ENCODE data around the gene MAB21L4. TPM values are rescaled to one million over a fixed set of nuclear protein-coding genes. Genes with fewer than 3 reads are reported as not detected.
A peak's percentile ranks its signal among the peaks of the same experiment; 100 is the strongest.

MAB21L4 gene
- total RNA-seq, 1 donor from 2014 or later = 2.5 TPM

DNA sequence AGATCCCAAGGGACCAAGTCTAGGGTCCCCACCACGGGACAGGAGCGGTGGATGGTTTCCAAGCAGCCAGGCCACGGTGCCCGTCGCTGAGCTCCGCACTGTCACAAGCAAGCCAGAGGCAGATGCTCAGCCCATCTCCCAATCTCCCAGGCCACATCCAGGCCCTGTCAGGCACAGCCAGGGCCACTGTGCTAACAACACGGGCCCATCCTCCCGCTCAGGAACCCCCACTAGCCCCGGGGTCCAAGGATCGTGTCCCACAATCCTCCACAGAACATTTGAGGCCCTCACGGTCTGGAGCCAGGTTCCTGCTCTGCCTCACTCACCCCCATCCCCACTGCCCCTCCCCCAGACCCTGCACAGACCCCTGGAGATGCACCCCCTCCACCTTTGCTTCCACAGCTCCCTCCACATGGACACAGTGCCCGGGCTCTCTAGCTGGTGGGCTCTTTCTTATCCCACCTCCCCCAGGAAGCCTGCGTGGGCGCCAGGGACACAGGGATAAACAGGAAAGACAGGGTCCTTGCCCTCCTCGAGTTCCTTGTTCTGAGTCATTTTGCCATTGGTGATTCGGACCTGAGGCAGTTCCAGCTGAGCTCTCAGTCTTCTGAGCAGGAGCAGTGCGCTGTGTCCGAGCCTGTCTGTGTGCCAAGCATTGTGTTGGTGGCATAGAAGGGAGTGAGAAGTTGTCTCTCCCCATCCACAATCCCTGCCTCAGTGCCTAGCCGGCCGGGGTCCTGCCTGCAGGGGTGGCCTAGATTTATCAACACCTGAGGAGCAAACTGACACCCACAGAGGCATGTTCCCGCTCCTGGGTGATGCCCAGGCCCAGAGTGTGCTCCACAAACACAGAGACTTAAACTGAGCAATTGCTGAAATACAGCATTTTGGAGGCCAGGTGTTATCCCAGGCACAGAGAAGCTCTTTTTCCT lies 17.2 kb upstream of the MAB21L4 start:
- no peak for DNase-seq (ENCODE audit: low spot score)

DNA sequence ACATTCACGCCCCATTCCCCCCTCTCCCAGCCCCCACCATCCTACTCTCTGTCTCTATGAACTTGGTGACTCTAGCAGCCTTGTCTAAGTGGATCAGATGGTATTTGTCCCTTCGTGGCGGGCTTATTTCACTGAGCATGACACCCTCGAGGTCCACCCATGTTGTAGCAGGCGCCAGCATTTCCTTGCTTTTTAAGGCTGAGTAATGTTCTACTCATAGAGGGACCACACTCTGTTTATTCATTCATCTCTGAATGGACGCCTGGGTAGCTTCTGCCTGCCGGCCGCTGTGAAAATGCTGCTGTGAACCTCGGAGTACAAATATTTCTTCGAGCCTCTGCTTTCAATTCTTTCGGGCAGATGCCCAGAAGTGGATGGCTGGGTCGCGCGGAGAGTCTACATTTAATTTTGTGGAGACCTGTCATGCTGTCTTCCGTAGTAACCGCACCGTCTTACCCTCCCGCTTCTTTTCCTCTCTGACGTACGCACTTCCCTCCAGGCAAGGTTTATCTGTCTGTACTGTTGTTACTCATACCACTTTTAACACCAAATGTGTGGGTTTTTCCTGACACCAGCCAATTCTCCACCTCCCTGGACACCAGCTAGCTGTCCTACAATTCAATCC lies 15.8 kb upstream of the MAB21L4 start:
- DNase-seq (ENCODE audit: low spot score) = no peak

DNA sequence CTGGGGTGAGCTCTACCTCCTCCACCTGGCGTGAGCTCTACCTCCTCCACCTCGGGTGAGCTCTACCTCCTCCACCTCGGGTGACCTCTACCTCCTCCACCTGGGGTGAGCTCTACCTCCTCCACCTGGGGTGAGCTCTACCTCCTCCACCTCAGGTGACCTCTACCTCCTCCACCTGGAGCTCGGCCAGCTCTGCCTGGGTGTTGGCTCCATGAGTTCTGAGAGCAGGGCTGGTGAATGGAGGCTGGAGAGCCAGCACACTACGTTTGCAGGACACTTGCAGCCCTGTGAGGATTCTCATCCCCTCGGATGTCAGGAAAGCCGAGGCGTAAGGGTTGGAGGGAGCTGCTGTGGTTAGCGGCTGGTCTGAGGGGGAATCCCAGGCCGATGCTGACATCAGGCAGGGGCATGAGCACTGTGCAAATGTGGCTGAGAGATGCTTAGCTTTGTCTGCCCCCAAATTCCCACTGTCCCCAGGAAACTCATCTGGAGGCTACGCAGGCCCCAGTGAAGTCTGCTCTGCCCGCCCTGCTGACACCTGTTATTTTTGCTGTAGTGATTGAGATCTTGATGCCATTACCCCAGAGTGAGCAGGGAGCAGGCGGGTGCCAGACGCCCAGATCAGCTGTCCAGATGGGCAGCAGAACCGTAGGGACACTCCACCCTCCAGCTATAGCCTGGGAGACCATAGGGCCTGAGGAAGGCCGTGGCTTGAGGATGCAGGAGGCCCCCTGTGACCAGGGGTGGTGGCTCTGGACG lies 13.4 kb upstream of the MAB21L4 start:
- DNase-seq (ENCODE audit: low spot score) = no peak

DNA sequence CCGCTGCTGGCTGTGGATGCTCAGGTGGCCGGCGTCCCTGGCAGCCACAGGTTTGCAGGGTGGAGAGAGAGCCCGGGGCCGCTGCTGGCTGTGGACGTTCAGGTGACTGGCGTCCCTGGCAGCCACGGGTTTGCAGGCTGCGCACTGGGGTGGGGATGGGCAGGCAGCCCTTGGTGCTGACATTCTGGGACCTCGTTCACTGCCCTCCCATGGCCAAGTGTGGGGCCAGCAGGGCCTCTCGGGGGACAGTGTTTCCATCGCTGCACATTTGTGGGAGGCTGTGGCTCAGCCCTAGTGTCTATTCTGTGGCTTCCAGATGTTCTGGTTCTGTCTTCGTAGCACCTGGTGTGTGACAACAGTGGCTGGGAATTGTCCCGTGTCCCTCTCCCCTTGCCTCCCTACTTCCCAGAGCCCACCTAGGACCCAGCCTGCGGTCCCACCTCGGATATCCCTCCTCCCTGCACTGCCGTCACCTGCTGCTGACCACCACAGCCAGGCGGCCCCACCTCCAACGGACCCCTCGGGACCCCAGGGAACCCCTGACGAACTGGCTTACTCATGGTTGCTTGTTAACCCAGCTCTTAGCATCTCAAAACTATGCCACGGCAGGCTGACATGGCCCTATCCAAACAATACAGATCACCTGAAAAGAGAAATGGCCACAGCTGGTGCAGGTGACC lies 11.1 kb upstream of the MAB21L4 start:
- no peak for DNase-seq (ENCODE audit: low spot score)

DNA sequence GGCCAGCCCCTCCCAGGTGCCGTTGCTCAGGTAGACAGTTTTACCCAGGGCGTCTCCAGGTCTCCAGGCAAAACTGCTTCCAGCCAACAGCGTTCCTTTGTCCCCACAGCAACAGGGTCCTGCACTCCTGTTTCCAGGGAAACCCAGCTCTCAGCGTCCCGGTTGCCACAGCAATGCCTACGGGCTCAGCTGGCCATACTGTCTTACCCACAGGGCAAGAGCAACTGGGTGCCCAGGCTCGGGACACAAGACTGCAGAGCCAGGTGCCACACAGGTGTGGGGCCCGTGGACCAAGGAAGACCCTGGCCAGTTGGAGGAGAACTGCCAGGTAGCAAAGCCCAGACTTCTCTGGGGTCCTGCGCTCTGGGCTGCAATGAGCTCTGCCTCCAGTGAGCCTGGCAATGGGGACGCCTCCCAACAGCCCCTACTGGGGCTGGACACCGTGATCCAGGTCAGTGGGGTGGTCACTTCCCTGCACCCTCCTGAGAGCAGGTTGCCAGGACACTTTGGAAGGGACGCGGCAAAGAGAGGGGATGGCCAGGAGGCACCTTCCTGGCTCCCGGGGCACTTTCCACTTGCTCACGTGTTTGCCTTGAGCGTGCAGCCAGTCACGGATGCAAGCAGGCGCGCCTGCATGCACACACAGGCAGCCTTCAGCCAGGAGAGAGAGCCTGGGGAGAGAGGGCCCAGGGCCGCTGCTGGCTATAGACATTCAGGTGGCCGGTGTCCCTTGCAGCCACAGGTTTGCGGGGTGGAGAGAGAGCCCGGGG lies 10.4 kb upstream of the MAB21L4 start, which contains the start of gene CROCC2:
TSS of gene CROCC2 (plus strand) at position 196 of the 770 bp plus-strand sequence. CDS start at position 374, 178 bp downstream.
- DNase-seq (ENCODE audit: low spot score) = no peak

DNA sequence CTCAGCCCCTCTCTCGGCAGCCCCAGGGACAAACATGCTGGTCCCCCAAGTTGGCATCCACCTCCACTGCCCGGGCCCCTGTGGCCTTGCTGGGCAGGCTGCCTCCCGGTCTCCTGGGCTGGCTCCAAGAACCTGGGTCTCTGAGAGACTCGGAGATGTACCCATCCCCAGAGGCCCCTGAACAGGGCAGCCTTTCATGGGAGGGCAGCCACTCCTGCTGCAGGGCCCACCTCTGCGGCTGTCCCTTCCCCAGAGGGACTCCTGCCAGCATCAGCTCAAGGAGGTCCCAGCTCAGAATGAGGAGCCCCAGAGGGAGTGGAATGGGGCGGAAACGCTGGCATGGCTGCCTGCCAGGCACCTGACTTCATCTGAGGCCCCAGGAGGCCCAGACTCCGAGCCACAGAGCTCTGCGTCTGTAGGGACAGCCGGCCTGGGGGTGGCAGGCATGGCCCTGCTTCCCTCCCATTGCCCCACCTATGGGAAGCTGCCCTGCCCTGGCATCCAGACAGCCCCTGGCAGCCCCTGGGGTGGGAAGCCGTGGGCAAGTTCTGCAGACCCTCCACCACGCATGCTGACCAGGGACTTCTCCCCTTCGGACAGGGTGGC lies 9.3 kb upstream of the MAB21L4 start:
- no peak for DNase-seq (ENCODE audit: low spot score)

DNA sequence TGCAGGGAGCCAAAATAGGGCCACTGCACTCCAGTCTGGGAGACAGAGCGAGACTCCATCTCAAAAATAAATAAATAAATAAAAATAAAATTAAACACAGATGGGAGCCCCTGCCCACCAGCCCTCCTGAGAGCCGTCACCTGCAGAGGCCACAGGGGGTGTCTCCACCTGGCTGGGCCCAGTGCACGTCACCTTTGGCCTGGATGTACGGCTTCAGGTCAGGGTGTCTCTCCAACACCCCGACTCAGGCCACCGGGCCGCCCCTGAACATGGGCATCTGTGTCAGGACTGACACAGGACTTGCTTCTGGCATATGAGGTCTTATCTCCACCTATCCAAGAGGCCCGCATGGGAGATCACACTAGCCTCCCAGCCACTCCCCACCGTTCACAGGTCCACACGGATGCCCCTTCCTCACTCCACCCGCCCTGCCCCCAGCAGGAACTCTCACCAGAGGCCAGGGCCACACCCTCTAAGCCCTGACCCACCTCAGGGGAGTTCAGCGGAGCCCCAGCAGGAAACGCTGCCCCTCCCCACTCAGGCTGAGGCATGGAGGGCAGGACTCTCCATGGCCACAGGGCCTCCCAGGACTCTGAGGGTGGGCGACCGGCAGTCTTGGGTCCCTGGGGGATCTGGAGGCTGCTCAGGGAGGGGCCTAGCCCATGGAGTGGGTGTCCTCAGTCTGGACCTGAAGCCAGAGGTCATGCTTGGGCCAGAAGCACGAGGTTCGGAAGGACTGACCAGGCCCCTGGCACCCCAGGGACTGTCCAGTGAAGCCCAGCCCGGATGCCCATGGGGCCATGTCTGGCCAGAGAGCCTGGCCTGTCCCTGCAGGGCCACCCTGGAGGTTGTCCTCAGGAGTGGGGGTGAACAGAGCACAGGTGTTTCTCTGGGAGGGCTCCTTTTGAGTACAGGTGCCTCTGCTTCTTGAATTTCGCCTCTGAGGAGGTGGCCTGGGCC lies 8.5 kb upstream of the MAB21L4 start:
- DNase-seq (ENCODE audit: low spot score) = no peak

DNA sequence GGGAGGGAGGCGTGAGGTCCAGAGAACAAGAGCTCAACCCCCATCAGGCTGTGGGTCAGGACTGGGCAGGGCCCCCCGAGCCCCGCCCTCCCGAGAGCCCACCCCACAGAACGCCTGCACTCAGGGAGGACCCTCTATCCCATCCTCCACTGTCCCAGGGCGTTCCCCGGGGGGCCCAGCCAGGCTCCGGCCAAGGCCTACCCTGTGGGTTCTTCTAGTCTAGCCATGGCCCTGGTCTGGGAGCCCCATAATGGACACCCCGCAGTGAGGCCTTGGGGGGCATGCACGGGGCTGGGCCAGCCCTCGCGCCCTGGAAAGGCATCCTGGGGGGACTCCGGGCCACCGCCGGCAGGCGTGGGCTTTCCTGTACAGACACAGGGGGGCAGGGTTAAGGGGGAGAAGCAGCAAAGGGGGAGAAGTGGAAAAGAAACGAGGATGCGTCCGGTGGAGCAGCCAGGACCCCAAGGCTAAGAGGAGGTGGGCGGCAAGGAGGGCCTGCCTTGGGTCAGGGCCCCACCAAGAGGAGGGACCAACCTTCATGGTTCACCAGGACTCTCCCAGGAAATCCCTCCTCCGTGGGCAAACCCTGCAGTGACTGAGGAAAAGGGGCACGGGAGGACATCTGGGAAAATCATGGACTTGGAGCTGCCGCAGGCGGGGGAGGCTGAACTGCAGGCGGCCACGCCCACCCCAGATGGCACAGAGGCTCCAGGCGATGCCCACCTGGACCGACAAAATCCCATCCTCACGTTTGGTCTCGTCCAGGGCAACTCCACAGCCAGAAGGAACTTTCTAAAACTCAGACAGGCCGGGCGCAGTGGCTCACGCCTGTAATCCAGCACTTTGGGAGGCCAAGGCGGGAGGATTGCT lies 7.5 kb upstream of the MAB21L4 start:
- no peak for DNase-seq (ENCODE audit: low spot score)

DNA sequence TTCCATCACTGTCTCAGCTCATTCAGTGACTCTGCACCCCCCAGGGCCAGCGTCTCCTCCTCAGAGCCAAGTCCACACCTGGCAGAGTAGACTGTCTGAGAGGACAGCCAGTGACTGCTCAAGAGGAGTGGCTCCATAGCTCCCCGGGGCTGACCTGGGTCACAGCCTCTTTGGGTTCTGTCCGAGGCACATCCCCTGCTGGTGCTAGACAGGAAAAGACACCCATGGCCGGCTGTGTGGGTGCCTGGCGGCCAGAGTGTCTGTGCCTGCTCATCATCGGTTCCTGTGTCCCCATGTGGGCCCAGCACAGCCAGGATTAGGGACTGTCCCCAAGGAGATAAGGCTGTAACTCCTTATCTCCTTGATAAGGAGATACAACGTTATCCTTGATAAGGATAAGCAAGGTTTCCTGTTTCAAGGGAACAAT lies 6.7 kb upstream of the MAB21L4 start:
- no peak for DNase-seq (ENCODE audit: low spot score)

DNA sequence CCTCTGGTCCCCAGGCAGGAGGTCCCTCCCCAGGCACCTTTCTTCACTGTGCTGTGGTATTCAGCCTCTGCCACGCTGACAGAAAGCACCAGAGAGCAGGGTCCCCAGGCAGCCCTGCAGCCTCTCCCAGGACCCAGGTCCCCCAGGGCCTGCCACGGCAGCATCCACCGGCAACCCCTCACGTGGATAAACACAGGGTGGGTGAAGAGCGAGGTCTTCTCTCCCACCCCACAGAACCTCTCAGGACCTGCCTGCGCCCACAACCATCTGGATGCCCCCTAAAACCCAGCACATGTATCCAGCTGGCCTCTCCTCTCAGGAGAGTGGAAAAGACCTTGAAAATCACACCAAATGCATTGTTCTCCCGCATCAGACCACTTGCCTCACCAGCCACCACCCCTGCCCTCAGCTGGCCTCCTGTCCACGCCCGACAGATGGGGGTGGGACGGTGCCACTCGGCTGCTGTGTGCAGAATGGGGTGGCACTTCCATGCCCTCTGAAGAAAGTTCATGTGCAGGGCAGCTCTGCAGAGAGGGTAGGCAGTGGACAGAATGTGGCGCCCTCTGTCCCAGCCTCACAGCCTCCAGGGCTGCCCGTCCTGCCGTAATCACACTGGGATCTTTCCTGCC lies 6.1 kb upstream of the MAB21L4 start:
- DNase-seq (ENCODE audit: low spot score) = no peak

DNA sequence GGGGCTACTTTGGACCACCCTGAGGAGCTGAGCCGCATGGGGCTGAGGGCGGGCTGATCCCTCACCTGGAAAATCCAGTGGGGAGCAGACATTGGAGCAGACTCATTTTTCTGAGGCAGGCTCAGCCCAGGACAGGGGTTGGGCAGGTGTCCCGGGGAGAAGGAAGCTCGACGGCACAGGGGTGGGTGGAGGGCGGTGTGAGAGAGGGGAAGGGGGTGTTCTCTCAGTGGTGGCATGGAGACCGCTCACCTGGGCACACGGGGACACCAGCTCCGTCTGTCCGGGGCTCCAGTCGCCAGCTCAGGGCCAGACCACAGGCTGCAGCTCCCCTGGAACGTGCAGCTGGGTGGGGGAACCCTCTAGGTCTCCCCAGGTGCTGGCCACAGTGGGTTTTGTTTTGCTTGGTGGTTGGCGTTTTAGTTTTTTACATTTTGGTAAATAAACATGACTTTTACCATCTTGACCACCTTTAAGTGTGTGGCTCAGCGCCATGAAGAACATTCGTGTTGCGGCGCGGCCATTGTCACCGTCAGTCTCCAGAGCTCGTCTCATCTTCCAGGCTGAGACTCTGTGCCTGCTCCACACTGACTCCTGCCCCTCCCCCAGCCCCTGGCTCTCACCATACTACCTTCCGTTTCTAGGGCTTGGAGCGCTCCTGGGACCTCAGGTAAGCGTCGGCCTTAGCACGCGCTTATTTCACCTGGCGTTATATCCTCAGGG lies 4.3 kb upstream of the MAB21L4 start:
- no peak for DNase-seq (ENCODE audit: low spot score)

DNA sequence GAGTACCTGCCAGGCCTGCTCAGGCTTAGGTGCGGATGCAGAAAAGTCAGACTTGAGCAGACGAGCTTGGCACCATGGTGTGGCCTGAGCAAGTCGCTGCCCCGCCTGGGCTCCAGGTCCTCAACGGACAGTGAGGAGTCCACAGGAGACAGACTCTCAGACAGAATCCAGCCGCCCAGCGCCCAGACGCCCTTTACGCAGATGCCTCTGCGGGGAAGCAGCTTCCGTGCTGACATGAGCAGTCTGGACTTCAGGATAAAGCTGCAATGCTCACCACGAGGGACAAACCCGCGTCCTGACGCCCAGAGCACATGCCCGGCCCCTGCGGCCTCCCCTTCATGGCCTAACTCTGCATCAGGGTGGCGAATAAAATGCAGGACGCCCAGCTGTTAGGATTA lies 3.5 kb upstream of the MAB21L4 start:
- no peak for DNase-seq (ENCODE audit: low spot score)

DNA sequence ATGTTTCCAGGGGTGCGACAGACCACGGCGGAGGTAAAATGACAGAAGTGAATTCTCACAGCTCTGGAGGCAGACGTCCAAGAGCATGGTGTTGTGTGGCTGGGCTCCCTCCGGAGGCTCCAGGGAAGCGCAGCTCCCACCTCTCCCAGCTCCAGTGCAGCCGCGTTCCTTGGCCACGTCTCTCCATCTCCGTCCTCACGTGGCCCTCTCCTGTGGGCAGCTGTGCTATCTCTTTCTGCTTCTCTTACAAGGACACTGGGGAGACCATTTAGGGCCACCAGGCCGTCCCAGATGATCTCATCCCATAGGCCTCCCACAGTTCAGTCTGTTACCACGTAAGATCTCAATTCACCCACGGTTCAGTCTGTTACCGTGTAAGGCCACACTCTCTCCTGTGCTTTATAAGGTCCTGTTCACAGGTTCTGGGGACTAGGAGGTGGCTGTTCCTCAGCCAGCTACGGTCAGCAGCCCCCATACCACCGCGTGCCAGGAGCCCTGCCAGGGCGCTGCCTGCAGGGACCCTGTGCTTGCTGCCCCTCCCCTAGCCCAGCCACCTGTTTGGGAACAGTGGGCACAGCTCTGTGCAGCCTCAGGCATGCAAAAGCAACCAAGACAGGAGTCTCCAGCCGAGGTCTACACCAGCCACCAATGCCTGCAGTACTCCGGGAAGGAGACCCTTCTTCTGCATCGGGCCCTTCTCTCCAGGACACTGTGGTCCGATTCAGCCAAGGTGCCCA lies 2.9 kb upstream of the MAB21L4 start:
- no peak for DNase-seq (ENCODE audit: low spot score)

DNA sequence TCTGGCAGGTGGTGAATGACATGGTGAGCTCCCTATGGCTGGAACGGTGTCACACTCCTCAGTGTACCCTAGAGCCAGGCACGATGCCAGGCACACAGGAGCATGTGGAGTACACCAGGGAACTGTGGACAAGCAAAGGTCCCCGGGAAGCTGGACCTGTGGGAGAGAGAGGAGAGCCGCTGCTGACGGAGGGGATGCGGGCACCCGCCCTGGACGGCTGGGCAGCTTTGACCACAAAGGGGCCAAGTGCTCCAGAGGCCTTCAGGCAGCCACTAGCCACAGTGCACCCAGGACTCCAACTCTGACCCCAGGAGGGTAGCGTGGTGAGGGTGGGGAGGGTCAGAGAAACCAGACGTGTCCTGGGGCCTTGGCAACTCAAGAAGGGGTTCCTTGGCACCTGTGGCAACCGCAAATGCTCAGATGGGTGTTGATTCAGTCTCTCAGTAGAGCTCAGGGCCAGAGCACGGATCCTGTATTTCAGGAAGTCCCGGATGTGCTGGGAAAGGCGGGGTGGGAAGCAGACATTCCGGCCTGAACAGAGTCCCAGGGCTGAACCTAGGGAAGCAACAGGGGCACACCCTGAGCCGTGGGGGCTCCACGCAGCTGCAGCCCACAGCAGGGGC lies 2.3 kb upstream of the MAB21L4 start:
- peak; percentile 78 for DNase-seq (ENCODE audit: low spot score)

DNA sequence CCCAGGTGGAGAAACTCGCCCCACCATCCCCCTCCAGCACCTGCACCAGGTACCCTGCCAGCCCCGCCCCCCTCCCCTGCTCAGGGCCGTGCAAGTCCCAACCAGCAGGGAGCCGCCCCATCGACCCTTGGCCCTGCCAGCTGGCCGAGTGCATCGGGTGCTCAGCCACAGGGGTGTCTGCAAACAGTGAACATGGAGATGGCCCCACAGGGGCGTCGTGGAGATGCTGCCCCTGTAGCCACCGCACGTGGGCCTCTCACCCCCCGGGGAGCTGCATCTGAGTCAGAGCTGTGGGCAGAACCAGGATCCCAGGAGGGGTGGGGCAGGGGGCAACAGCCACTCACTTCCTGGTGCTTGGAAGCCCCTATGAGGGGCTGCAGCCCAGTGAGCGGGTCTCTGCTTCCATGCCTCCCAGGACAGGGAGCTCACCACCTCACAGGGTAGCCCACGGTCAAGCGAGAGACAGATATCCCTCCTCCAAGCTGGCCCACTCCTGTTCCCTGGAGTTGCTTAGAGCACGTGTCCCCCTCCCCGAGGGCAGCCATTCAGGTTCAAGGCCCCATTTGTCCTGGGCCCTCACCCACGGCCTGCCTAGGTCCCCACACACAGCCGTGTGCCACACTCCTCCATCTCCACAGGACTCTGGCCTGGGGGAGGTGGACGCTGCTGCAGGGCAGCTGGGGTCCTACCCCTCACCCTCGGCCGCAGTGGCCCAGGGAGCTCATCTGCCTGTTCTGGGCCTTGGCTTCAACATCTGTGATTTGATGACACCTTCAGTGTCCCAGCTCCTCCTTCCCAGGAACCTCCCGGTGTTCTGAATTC lies 1.1 kb upstream of the MAB21L4 start:
- peak; percentile 70 for DNase-seq (ENCODE audit: low spot score)

Data from ureter (tissue), 1 donor.